ENCODE results near the gene MOB1B. TPM values are rescaled to one million over a fixed set of nuclear protein-coding genes. Genes with fewer than 3 reads are reported as not detected.

MOB1B gene
- polyA plus RNA-seq, 2 donors: 2.8 to 3.4 TPM

DNA sequence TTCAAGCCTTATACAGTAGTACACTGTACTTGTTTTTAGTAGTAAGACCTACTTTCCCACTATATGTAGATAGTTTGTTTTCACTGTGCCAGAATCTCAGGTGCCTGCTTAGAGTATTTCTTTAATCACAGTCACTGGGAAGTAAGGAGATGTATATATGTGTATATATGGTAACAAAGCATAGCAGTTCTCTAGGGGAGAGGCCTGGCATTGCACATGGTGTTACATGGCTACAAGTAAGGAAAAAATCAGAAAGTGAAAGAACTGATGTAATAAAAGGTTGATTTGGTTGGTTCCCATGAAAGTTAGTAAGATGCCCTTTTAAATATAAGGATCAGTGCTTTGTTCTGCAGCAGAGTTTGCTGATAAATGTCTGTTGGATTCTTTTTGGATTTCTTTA is 81.9 kb downstream of the MOB1B start:
- Histone ChIP-seq H3K4me3 (ENCODE audit: low read depth in 1 of 2, low read length in 2 of 2) (no peak overlapping the region), H3K27me3 (ENCODE audit: control insufficient read depth in 1 of 2, insufficient read depth in 2 of 2, low read length in 2 of 2) (no peaks in the 10 kb centered on the region), H3K4me1 (ENCODE audit: control insufficient read depth in 2 of 2, insufficient read depth in 2 of 2, low read length in 1 of 2) (no peaks in the 10 kb centered on the region), H3K27ac (ENCODE audit: low read depth in 2 of 2, low read length in 1 of 2) (no peak overlapping the region), H3K9me3 (ENCODE audit: control insufficient read depth in 2 of 2, insufficient read depth in 1 of 2, low read depth in 1 of 2, low read length in 1 of 2) (no peaks in the 10 kb centered on the region), H3K36me3 (ENCODE audit: control insufficient read depth in 2 of 2, insufficient read depth in 2 of 2, low read length in 1 of 2) (no peaks in the 10 kb centered on the region)

GRCh38 chr4:70984589-70984988 is 82.4 kb downstream of the MOB1B start:
- Histone ChIP-seq H3K27me3 (ENCODE audit: control insufficient read depth in 1 of 2, insufficient read depth in 2 of 2, low read length in 2 of 2) (no peaks in the 10 kb centered on the region), H3K27ac (ENCODE audit: low read depth in 2 of 2, low read length in 1 of 2) (no peak overlapping the region), H3K4me1 (ENCODE audit: control insufficient read depth in 2 of 2, insufficient read depth in 2 of 2, low read length in 1 of 2) (no peaks in the 10 kb centered on the region), H3K4me3 (ENCODE audit: low read depth in 1 of 2, low read length in 2 of 2) (no peak overlapping the region), H3K9me3 (ENCODE audit: control insufficient read depth in 2 of 2, insufficient read depth in 1 of 2, low read depth in 1 of 2, low read length in 1 of 2) (no peaks in the 10 kb centered on the region), H3K36me3 (ENCODE audit: control insufficient read depth in 2 of 2, insufficient read depth in 2 of 2, low read length in 1 of 2) (no peaks in the 10 kb centered on the region)
- whole genome bisulfite sequencing, 2 donors: 85 to 90% methylated on average over 1 of the region's 1 CpG

DNA sequence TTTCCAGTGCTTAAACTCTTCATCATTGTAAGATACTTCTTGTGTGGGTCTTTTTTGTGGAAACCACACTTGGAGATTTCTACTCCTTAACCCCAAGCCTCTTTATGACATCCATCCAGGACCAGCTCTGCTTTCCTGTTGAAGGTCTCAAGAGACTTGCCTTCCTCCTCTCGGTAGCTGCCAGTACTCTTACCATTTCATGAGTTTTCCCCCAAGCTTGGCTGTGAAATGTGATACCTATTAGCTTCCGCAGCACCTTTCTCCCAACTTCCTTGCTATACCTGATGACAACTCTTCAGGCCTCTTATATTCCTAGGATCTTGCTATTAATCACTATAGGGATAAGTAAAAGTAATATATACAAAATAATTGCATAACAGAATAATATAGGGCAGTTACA is 89.4 kb downstream of the MOB1B start:
- no peak overlapping the region for H3K27ac ChIP-seq (ENCODE audit: low read depth in 2 of 2, low read length in 1 of 2)
- H3K27me3 ChIP-seq (ENCODE audit: control insufficient read depth in 1 of 2, insufficient read depth in 2 of 2, low read length in 2 of 2): no peaks in the 10 kb centered on the region
- H3K4me1 ChIP-seq (ENCODE audit: control insufficient read depth in 2 of 2, insufficient read depth in 2 of 2, low read length in 1 of 2): no peaks in the 10 kb centered on the region
- no peak overlapping the region for H3K4me3 ChIP-seq (ENCODE audit: low read depth in 1 of 2, low read length in 2 of 2)
- 93 to 94% methylated on average over 2 of the region's 2 CpGs for WGBS, 2 donors
- no peaks in the 10 kb centered on the region for H3K9me3 ChIP-seq (ENCODE audit: control insufficient read depth in 2 of 2, insufficient read depth in 1 of 2, low read depth in 1 of 2, low read length in 1 of 2)
- no peaks in the 10 kb centered on the region for H3K36me3 ChIP-seq (ENCODE audit: control insufficient read depth in 2 of 2, insufficient read depth in 2 of 2, low read length in 1 of 2)

GRCh38 chr4:70992391-70992881 is 90.3 kb downstream of the MOB1B start:
- H3K4me3 ChIP-seq (ENCODE audit: low read depth in 1 of 2, low read length in 2 of 2): peak overlapping the region; percentile 64 to 74
- 42 to 49% methylated on average over 5 of the region's 5 CpGs for WGBS, 2 donors
- no peaks in the 10 kb centered on the region for H3K27me3 ChIP-seq (ENCODE audit: control insufficient read depth in 1 of 2, insufficient read depth in 2 of 2, low read length in 2 of 2)
- H3K27ac ChIP-seq (ENCODE audit: low read depth in 2 of 2, low read length in 1 of 2): peak overlapping the region; percentile 93 to 94
- H3K4me1 ChIP-seq (ENCODE audit: control insufficient read depth in 2 of 2, insufficient read depth in 2 of 2, low read length in 1 of 2): no peaks in the 10 kb centered on the region
- no peaks in the 10 kb centered on the region for H3K36me3 ChIP-seq (ENCODE audit: control insufficient read depth in 2 of 2, insufficient read depth in 2 of 2, low read length in 1 of 2)
- no peaks in the 10 kb centered on the region for H3K9me3 ChIP-seq (ENCODE audit: control insufficient read depth in 2 of 2, insufficient read depth in 1 of 2, low read depth in 1 of 2, low read length in 1 of 2)

DNA sequence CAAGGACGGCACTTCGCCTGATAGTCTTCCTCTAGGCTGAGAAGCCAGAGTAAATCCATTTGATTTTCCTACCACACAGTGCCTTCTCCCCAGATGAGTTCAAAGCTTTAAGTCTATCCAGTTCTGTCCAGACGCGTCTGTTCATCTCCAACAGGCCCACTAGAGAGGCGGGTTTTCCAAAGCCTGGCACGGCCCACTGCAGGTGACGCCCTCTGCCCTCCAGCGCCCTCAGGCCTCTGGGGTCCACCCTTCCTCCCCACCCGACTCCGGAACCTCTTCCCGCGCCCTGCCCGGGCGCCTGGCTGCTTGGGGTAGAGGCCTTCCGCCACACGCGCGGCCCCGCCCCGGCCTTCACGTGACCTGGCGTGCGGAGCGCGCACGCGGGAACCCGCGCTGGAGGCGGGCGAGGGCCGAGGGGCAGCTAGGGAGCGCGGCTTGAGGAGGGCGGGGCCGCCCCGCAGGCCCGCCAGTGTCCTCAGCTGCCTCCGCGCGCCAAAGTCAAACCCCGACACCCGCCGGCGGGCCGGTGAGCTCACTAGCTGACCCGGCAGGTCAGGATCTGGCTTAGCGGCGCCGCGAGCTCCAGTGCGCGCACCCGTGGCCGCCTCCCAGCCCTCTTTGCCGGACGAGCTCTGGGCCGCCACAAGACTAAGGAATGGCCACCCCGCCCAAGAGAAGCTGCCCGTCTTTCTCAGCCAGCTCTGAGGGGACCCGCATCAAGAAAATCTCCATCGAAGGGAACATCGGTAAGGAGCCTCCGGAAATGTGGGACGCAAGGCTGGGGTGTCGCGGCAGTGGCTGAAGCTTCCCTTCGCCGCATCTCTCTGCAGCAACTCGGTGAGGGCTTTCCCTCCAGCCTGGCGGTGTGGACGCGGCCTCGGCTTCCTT is 91.3 kb downstream of the MOB1B start, which contains the start of gene DCK:
Gene DCK (plus strand): TSS at position 469 of the 888 bp plus-strand sequence. CDS start 187 bp downstream, at position 656.
- WGBS, 2 donors: 1% methylated on average over 73 to 74 of the region's 74 CpGs
- Histone ChIP-seq H3K9me3 (ENCODE audit: control insufficient read depth in 2 of 2, insufficient read depth in 1 of 2, low read depth in 1 of 2, low read length in 1 of 2) (no peaks in the 10 kb centered on the region), H3K4me3 (ENCODE audit: low read depth in 1 of 2, low read length in 2 of 2) (peak within 1 kb of the TSS; percentile 64 to 74), H3K4me1 (ENCODE audit: control insufficient read depth in 2 of 2, insufficient read depth in 2 of 2, low read length in 1 of 2) (no peaks in the 10 kb centered on the region), H3K27ac (ENCODE audit: low read depth in 2 of 2, low read length in 1 of 2) (peak within 1 kb of the TSS; percentile 93 to 94), H3K36me3 (ENCODE audit: control insufficient read depth in 2 of 2, insufficient read depth in 2 of 2, low read length in 1 of 2) (no peaks in the 10 kb centered on the region), H3K27me3 (ENCODE audit: control insufficient read depth in 1 of 2, insufficient read depth in 2 of 2, low read length in 2 of 2) (no peaks in the 10 kb centered on the region)

GRCh38 chr4:70994069-70994366 is 91.8 kb downstream of the MOB1B start:
- H3K4me1 ChIP-seq (ENCODE audit: control insufficient read depth in 2 of 2, insufficient read depth in 2 of 2, low read length in 1 of 2): no peaks in the 10 kb centered on the region
- H3K4me3 ChIP-seq (ENCODE audit: low read depth in 1 of 2, low read length in 2 of 2): peak overlapping the region; percentile 64 to 74
- H3K27ac ChIP-seq (ENCODE audit: low read depth in 2 of 2, low read length in 1 of 2): peak overlapping the region; percentile 93 to 94
- no peaks in the 10 kb centered on the region for H3K36me3 ChIP-seq (ENCODE audit: control insufficient read depth in 2 of 2, insufficient read depth in 2 of 2, low read length in 1 of 2)
- 2% methylated on average over 11 of the region's 11 CpGs for WGBS, 2 donors
- H3K9me3 ChIP-seq (ENCODE audit: control insufficient read depth in 2 of 2, insufficient read depth in 1 of 2, low read depth in 1 of 2, low read length in 1 of 2): no peaks in the 10 kb centered on the region
- H3K27me3 ChIP-seq (ENCODE audit: control insufficient read depth in 1 of 2, insufficient read depth in 2 of 2, low read length in 2 of 2): no peaks in the 10 kb centered on the region

GRCh38 chr4:70994387-70995099 is 92.4 kb downstream of the MOB1B start:
- H3K27ac ChIP-seq (ENCODE audit: low read depth in 2 of 2, low read length in 1 of 2): no peak overlapping the region
- H3K27me3 ChIP-seq (ENCODE audit: control insufficient read depth in 1 of 2, insufficient read depth in 2 of 2, low read length in 2 of 2): no peaks in the 10 kb centered on the region
- H3K4me3 ChIP-seq (ENCODE audit: low read depth in 1 of 2, low read length in 2 of 2): peak overlapping the region; percentile 64 to 74
- 64 to 66% methylated on average over 10 of the region's 10 CpGs for WGBS, 2 donors
- no peaks in the 10 kb centered on the region for H3K4me1 ChIP-seq (ENCODE audit: control insufficient read depth in 2 of 2, insufficient read depth in 2 of 2, low read length in 1 of 2)
- no peaks in the 10 kb centered on the region for H3K36me3 ChIP-seq (ENCODE audit: control insufficient read depth in 2 of 2, insufficient read depth in 2 of 2, low read length in 1 of 2)
- no peaks in the 10 kb centered on the region for H3K9me3 ChIP-seq (ENCODE audit: control insufficient read depth in 2 of 2, insufficient read depth in 1 of 2, low read depth in 1 of 2, low read length in 1 of 2)

DNA sequence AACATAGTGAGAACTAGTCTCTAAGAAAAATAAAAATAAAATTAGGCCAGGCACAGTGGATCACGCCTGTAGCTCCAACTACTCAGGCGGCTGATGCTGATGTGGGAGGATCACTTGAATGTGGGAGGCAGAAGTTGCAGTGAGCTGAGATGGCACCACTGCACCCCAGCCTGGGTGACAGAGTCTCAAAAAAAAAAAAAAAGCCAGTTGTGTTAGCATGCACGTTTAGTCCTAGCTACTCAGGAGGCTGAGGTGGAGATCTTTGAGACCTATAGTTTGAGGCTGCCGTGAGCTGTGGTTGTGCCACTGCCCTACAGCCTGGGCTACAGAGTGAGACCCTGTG is 93.8 kb downstream of the MOB1B start:
- WGBS, 2 donors: 57 to 59% methylated on average over 4 of the region's 4 CpGs
- Histone ChIP-seq H3K9me3 (ENCODE audit: control insufficient read depth in 2 of 2, insufficient read depth in 1 of 2, low read depth in 1 of 2, low read length in 1 of 2) (no peaks in the 10 kb centered on the region), H3K27ac (ENCODE audit: low read depth in 2 of 2, low read length in 1 of 2) (no peak overlapping the region), H3K4me1 (ENCODE audit: control insufficient read depth in 2 of 2, insufficient read depth in 2 of 2, low read length in 1 of 2) (no peaks in the 10 kb centered on the region), H3K4me3 (ENCODE audit: low read depth in 1 of 2, low read length in 2 of 2) (no peak overlapping the region), H3K36me3 (ENCODE audit: control insufficient read depth in 2 of 2, insufficient read depth in 2 of 2, low read length in 1 of 2) (no peaks in the 10 kb centered on the region), H3K27me3 (ENCODE audit: control insufficient read depth in 1 of 2, insufficient read depth in 2 of 2, low read length in 2 of 2) (no peaks in the 10 kb centered on the region)

DNA sequence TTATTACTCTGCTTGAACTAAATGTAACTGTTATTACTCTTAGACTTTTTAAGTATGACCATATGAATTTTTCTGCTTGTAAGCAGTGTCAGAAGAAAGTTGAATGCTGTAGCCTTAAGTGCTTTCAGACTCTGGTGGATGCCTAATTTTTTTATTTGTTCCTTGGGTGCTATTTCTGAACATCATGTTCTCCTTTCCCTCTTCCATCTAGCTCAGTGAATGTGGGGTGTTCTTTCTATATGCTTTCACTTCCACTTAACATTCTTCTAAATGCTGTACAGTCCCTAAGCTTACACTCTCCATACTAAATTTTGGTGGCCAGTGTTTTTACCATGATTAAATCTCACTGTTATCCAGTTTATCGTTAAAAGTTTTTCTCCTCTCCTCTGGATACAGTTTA is 94.9 kb downstream of the MOB1B start:
- H3K36me3 ChIP-seq (ENCODE audit: control insufficient read depth in 2 of 2, insufficient read depth in 2 of 2, low read length in 1 of 2): no peaks in the 10 kb centered on the region
- no peak overlapping the region for H3K27ac ChIP-seq (ENCODE audit: low read depth in 2 of 2, low read length in 1 of 2)
- 75 to 81% methylated on average over 1 of the region's 1 CpG for WGBS, 2 donors
- H3K4me1 ChIP-seq (ENCODE audit: control insufficient read depth in 2 of 2, insufficient read depth in 2 of 2, low read length in 1 of 2): no peaks in the 10 kb centered on the region
- H3K4me3 ChIP-seq (ENCODE audit: low read depth in 1 of 2, low read length in 2 of 2): no peak overlapping the region
- no peaks in the 10 kb centered on the region for H3K27me3 ChIP-seq (ENCODE audit: control insufficient read depth in 1 of 2, insufficient read depth in 2 of 2, low read length in 2 of 2)
- H3K9me3 ChIP-seq (ENCODE audit: control insufficient read depth in 2 of 2, insufficient read depth in 1 of 2, low read depth in 1 of 2, low read length in 1 of 2): no peaks in the 10 kb centered on the region
